GM21786 (cell line): ENCODE results near the gene EIPR1.

Source experiments
- ATAC-seq: cut with Tn5 transposase; IDR thresholded peaks from one replicate; pipeline ENCODE4 v1.9.1; 2021; ENCODE audit not compliant: unreplicated experiment

The EIPR1 gene

DNA sequence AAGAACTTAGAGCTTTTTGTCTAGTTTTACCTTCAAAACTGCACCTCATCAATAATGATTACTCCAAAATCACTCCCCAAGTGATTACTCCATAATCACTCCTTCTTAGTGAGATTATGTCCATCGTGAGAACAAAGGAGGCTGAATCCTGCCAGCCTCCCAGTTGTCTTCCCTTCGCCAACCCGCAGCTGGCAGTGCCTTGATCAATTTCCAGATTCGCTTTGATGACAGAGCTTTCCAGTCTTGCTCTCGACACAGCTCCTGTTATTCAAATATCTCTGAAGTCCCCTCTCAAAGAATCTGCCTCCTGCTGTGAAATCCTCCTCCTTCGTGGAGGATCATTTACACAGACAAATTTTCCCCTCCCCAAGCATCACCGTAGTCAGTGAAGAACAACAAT is 237.7 kb downstream of the EIPR1 start:
- no peak for ATAC-seq
